HG02885 (cell line): ENCODE data around the gene SCUBE1.
"Not testable (repeated sequence)": the region's sequence is repeated elsewhere in the genome, so short reads cannot be mapped to it uniquely, and the experiment has no call there.

ENCODE experiments used
- ATAC-seq: cut with Tn5 transposase; IDR thresholded peaks from one replicate; pipeline ENCODE4 v1.9.1; 2021; ENCODE audit warnings: mild to moderate bottlenecking; ENCODE audit not compliant: unreplicated experiment, poor library complexity

SCUBE1 gene

GRCh38 chr22:43289531-43289963, 53.6 kb downstream of the SCUBE1 start:
- no peak for ATAC-seq

GRCh38 chr22:43288807-43289420, 54.3 kb downstream of the SCUBE1 start:
- ATAC-seq = no peak

- ATAC-seq = no peak
Measured at GRCh38 chr22:43288378-43288777, 54.8 kb downstream of the SCUBE1 start.

GRCh38 chr22:43287441-43287840, 55.7 kb downstream of the SCUBE1 start:
- ATAC-seq = no peak

- no peak for ATAC-seq
Measured at GRCh38 chr22:43281394-43281793, 61.8 kb downstream of the SCUBE1 start.

DNA sequence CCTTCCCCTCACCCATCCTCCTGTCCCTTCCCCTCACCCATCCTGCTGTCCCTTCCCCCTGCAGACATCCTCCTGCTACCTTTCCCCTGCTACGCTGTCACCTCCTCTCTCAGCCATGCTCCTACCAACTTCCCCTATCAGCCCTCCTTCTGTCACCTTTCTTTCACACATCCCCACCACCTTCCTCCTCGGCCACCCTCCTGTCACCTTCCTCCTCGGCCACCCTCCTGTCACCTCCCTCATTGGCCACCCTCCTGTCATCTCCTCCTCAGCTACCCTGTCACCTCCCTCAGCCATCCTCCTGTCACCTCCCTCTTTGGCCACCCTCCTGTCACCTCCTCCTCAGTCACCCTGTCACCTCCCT, 62.7 kb downstream of the SCUBE1 start:
- not testable (repeated sequence) for ATAC-seq

DNA sequence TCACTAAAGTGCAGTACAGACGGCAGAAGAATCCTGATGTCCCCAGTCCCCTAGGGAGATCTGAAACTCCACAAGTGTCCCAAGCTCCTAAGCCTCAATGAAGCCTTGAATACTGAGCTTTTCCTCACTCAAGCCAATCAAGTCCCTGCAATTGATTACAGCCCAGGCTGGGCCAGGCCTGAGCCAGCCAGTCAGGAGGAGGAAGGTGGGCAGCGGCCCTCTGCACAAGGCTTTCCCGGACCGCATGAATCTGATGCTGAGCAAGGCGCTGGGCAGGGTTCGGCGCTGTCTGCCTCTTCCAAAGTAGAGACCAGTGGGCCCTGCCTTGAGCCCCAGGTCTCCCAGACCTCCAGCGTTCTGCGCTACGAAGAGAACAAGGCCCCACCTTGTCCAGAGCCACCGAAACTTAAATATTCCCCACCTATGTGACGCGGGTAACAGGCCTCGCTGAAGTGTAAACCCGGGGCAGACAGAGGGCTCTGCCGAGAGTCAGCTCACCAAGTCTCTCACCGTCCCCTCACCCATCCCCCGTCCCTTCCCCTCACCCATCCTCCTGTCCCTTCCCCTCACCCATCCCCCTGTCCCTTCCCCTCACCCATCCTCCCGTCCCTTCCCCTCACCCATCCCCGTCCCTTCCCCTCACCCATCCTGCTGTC, 63.2 kb downstream of the SCUBE1 start:
- no peak for ATAC-seq

DNA sequence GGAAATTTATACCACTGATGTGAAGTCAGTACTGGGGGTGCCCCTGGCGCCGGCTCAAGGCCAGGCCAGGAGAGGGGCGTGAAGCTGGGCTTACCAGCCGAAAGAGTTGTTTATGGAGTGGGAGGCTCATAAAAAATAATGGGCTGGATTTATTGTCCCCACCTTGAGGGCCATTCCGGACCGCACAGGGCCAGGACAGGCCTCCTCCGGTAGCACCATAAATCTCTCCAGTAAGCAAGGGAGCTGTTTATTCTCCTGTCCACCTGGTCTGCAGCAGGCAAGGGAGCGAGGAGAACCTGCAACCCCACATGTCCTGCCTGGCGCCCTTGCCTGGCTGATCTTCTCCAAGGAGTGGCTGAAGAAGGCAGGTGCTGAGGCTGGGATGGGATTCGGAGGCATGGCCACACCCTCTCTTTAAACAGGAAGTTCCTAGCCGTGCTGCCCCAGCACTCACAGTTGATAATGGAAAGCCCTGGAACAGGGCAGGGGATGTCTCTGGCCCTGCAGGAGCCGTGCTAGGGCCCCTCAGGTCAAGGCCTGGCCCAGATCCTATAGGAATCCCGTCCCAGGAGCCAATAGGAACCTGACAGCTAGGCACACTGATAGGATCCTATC, 65.1 kb downstream of the SCUBE1 start:
- ATAC-seq = no peak

DNA sequence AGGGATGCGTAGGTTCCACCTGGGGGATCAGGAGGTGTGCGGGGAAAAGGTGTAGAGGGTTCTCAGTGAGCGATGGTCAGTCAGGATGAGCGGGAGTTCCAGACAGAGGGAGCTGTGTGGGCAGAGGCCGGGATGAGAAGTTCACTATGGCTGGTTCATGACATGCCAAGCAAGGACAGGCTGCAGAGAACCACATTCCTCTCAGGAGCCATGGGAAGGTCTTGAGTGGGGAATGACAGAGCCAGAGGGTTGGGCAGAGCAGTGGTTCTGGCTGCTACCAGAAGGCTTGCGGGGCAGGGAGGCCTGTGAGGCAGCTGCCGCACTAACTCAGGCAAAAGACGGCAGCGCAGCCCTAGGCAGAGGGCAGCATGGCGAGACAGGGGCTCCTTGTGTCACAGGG, 66.1 kb downstream of the SCUBE1 start:
- ATAC-seq = no peak

GRCh38 chr22:43276321-43276720, 66.9 kb downstream of the SCUBE1 start:
- no peak for ATAC-seq

DNA sequence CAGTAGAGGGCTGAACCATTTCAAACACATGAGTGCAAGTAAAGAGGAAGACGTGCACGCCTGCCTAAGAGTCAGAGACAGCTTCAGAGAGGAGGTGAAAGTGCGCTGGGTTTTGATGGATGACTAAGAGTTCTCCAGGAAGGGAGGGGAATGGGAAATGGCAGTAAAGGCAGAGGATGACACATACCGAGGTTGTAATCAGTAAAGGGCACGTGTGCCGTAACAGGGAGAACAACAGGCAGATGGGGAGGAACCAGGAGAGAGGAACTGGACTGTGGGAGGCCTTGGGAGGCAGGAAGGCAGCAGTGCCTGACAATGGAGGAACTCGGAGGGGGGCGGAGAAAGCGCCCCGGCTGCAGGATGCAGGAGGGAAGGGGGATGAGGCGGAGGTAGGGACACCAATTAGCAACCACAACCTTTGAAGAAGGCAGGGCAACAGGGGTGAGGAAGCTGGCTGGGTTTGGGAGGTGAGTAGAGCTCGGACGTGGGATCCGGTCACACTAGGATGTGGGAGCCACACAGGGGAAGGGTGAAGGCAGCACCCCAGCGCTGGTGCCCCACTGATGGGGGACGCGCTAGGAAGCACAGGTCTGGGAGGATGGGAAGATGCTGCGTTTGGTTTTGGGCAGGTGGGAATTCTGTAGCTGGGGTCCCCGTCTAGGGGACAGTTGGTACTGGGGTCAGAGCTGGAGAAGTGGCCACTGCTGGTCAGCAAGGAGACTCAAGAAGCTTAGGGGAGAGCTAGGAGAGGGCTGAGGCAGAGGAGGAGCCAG, 67.4 kb downstream of the SCUBE1 start:
- no peak for ATAC-seq

DNA sequence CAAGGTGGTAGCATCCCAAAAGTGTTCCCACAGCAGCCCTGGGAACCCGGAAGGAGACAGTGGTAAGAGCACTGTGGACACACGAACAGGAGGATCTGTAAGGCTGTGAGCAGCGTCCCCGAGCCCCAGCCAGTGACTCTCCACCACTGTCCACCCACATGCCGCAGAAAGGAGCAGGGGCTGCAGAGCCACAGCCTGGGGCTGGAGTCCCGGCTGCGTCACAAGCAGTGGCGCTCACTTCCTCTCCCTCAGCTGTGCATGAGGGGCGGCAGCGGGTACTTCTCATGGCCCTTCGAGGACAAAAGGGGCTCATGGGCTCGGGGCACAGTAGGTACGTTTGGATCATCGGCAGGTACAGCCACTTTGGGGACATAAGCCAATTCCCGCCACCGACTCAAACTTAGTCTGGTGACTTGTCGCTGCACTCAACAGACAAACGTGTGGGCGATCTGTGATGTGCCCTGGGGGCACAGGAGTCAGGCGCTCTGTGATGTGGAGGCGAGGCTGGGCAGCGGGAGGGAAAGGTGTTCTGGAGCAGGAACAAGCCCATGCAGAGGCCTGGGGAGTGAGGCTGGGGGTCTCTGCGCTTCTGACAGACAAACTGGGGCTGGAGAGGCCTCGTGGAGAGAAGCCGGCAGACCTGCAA, 68.5 kb downstream of the SCUBE1 start:
- no peak for ATAC-seq

- ATAC-seq = no peak
Measured at GRCh38 chr22:43273902-43274484, 69.2 kb downstream of the SCUBE1 start.

DNA sequence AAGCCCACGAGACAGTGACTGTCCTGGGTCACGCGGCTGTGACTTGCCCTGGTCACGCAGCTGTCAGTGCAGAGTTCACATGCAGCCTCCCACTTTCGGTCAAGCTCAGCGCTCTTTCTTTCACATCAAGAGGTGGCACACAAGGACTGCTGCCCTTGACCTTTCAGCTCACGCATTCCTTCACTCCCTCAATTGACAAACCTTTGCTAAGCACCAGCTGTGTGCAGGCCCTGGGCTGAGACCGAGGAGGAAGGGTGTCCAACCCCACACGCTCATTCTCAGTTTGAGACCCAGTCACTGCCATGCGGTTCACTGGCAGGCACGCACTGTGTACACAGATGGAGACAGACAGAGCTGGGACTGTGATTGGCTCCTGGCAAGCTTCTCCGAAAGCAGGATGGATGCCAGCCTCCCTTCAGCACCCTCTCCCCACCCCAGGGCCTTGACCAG, 70.3 kb downstream of the SCUBE1 start:
- ATAC-seq = no peak

DNA sequence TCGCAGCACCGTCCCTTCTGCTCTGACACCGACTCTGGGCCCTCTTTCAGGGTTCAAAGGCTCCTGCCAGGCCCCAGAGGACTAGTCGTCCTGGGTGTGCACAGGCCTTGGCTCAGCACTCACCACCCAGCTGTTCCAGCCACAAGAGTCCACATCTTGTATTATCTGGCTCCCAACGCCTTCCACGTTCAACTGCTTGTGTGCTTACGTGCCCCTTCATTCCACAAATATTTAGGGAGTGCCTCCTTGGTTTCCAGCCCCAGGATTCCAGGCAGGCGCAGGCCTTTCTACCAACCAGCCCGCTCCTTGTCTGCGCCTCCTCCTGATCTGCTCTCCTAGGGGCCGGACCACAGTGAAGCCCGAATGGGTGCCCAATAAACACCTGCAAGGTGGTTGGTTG, 70.9 kb downstream of the SCUBE1 start:
- ATAC-seq = no peak

DNA sequence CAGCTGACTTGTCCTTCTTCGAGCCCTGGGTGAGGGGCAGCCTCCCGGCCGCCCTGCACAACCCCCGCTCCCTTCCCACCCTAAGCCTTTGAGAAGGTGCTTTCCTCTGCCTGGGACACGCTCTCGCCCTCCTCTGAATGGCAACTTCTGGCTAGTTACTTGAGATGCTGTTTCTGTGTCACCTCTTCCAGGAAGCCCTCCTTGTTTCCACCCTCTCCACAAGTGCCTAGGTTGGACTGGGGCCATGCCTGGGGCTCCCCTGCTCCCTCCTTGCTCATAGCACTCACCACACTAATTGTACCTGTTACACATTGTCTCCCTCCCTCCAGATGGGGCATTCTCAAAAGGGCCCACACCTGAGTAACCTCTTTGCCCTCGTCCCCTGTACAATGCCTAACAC, 72.2 kb downstream of the SCUBE1 start:
- no peak for ATAC-seq

- ATAC-seq = no peak
Measured at GRCh38 chr22:43270314-43270908, 72.8 kb downstream of the SCUBE1 start.

- no peak for ATAC-seq
Measured at GRCh38 chr22:43269646-43270045, 73.5 kb downstream of the SCUBE1 start.

- ATAC-seq = no peak
Measured at GRCh38 chr22:43269246-43269645, 73.9 kb downstream of the SCUBE1 start.
